SU-DHL-6 (cell line): ENCODE results near the gene DHRS12.

Experiments
- H2AFZ ChIP-seq: fragments of 200-600 bp; sonication (generic); 2 replicates; pipeline ENCODE4 v1.6.1; 2014; ENCODE audit warnings: low read depth, mild to moderate bottlenecking, moderate library complexity, mixed read lengths, antibody characterized with exemption, low read length; ENCODE audit not compliant: severe bottlenecking
- H3F3A ChIP-seq: fragments of 200-600 bp; shearing (Covaris generic); 2 replicates; pipeline ENCODE4 v1.6.0; 2016; ENCODE audit warnings: antibody characterized with exemption, mild to moderate bottlenecking; ENCODE audit not compliant: insufficient read depth
- H3K27ac ChIP-seq: fragments of 200-600 bp; sonication (generic); 2 replicates; pipeline ENCODE4 v1.5.1; 2016; ENCODE audit warnings: low read depth, mild to moderate bottlenecking, low read length, moderate library complexity, mixed read lengths
- H3K27me3 ChIP-seq: fragments of 200-600 bp; sonication (generic), shearing (Covaris generic); 2 replicates; pipeline ENCODE4 v1.6.0; 2014; ENCODE audit warnings: mild to moderate bottlenecking, low read length
- H3K36me3 ChIP-seq: fragments of 200-600 bp; sonication (generic); 2 replicates; pipeline ENCODE4 v1.6.1; 2014; ENCODE audit warnings: mild to moderate bottlenecking, low read length, mixed read lengths
- H3K4me2 ChIP-seq: fragments of 300-600, 200-600 bp; shearing (Covaris generic), sonication (generic); 2 replicates; pipeline ENCODE4 v1.6.0; 2014; ENCODE audit warnings: low read length, low read depth, mild to moderate bottlenecking; ENCODE audit not compliant: poor library complexity, severe bottlenecking
- H3K4me3 ChIP-seq: fragments of 200-600 bp; sonication (generic); 2 replicates; pipeline ENCODE4 v1.5.1; 2014; ENCODE audit warnings: antibody characterized with exemption, low read length, mild to moderate bottlenecking, mixed read lengths; ENCODE audit not compliant: insufficient read depth, poor library complexity, severe bottlenecking
- H3K79me2 ChIP-seq: fragments of 200-600 bp; sonication (generic); 2 replicates; pipeline ENCODE4 v1.6.1; 2014; ENCODE audit warnings: mild to moderate bottlenecking, low read length, moderate library complexity; ENCODE audit not compliant: insufficient read depth
- H3K9ac ChIP-seq: fragments of 200-600 bp; sonication (generic); 2 replicates; pipeline ENCODE4 v1.7.0; 2014; ENCODE audit warnings: mild to moderate bottlenecking, low read length
- H3K9me2 ChIP-seq: fragments of 200-600 bp; sonication (generic); replicated peaks from 2 replicates; pipeline ENCODE4 v1.6.1; 2014; ENCODE audit warnings: low read length; ENCODE audit not compliant: insufficient read depth
- H3K9me3 ChIP-seq: fragments of 200-600 bp; sonication (generic); 2 replicates; pipeline ENCODE4 v1.6.1; 2014; ENCODE audit warnings: low read length, mixed read lengths; ENCODE audit not compliant: insufficient read depth
- H4K20me1 ChIP-seq: fragments of 200-600 bp; sonication (generic); 2 replicates; pipeline ENCODE4 v1.6.1; 2014; ENCODE audit warnings: low read depth, mild to moderate bottlenecking, antibody characterized with exemption, low read length, moderate library complexity, mixed read lengths
- EZH2phosphoT487 ChIP-seq: fragments of 200-600 bp; sonication (generic), shearing (Covaris generic); conservative IDR thresholded peaks from 2 replicates; pipeline ENCODE4 v1.6.1; 2018; ENCODE audit warnings: mild to moderate bottlenecking, antibody characterized with exemption, low read length, moderate library complexity, mixed read lengths
- TF ChIP-seq, protein P1 (sequence below): fragments of 200-600 bp; sonication (generic); IDR thresholded peaks from one replicate; pipeline ENCODE4 v1.5.1; 2017; ENCODE audit warnings: antibody characterized with exemption, mild to moderate bottlenecking, low read length, moderate library complexity; ENCODE audit not compliant: insufficient read depth, poor library complexity, severe bottlenecking

The DHRS12 gene

DNA sequence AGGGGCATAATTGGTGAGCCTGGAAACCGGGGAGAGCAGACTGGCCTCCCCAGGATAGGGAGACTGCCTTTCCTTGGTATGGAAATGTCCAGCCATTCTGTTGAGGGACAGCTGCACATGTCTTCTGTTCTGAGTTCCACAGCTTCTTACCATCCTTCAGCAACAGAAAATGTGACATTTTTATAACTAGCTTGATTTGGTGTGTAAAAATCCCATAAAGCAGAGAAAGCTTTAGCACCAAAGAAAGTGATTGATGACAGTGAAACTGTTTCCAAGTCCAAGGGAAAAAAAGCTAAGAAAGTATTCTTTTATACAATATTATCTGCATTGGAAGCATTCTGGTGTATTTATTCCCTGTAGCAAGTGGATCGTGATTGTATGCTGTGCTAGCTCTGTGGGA, 61.9 kb downstream of the DHRS12 start:
- TF ChIP-seq, protein P1, sequence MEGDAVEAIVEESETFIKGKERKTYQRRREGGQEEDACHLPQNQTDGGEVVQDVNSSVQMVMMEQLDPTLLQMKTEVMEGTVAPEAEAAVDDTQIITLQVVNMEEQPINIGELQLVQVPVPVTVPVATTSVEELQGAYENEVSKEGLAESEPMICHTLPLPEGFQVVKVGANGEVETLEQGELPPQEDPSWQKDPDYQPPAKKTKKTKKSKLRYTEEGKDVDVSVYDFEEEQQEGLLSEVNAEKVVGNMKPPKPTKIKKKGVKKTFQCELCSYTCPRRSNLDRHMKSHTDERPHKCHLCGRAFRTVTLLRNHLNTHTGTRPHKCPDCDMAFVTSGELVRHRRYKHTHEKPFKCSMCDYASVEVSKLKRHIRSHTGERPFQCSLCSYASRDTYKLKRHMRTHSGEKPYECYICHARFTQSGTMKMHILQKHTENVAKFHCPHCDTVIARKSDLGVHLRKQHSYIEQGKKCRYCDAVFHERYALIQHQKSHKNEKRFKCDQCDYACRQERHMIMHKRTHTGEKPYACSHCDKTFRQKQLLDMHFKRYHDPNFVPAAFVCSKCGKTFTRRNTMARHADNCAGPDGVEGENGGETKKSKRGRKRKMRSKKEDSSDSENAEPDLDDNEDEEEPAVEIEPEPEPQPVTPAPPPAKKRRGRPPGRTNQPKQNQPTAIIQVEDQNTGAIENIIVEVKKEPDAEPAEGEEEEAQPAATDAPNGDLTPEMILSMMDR = no peak
- TF ChIP-seq EZH2phosphoT487 = no peak
- Histone ChIP-seq H3K27ac (no peak overlapping the region), H3K36me3 (0 out of 2 replicates have a peak, but pooled peaks cover 2% of the 10 kb centered on the region), H3K9me2 (no peaks in the 10 kb centered on the region), H3K79me2 (no peaks in the 10 kb centered on the region), H3K9ac (no peak overlapping the region), H3K4me2 (no peak overlapping the region), H3K9me3 (no peaks in the 10 kb centered on the region), H3F3A (no peaks in the 10 kb centered on the region), H3K27me3 (no peaks in the 10 kb centered on the region), H3K4me3 (no peak overlapping the region), H4K20me1 (no peaks in the 10 kb centered on the region), H2AFZ (no peak overlapping the region)

DNA sequence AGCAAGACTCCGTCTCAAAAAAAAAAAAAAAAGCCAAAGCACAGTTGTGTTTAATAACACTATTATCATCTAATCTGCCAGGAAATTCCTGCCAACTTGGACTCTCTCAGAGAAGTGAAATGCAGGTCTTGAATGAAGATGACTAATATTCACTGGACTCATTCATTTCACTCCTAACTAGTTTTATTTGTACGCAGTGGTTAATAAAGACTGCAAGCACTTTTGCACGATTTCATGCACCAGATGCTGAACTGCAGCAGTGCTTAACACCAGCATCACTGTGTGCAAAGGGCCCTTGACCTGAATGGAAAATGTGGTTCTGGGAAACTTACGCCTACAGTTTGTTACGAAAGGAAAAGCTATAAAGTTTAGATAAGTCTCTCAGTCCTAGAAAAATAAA, 63.3 kb downstream of the DHRS12 start:
- Histone ChIP-seq H3K9me2 (no peaks in the 10 kb centered on the region), H4K20me1 (no peaks in the 10 kb centered on the region), H3K4me2 (no peak overlapping the region), H2AFZ (no peak overlapping the region), H3K36me3 (no peaks in the 10 kb centered on the region), H3K27ac (no peak overlapping the region), H3K79me2 (no peaks in the 10 kb centered on the region), H3K9me3 (no peaks in the 10 kb centered on the region), H3K27me3 (no peaks in the 10 kb centered on the region), H3K4me3 (no peak overlapping the region), H3K9ac (no peak overlapping the region), H3F3A (no peaks in the 10 kb centered on the region)
- TF ChIP-seq, protein P1 = no peak

DNA sequence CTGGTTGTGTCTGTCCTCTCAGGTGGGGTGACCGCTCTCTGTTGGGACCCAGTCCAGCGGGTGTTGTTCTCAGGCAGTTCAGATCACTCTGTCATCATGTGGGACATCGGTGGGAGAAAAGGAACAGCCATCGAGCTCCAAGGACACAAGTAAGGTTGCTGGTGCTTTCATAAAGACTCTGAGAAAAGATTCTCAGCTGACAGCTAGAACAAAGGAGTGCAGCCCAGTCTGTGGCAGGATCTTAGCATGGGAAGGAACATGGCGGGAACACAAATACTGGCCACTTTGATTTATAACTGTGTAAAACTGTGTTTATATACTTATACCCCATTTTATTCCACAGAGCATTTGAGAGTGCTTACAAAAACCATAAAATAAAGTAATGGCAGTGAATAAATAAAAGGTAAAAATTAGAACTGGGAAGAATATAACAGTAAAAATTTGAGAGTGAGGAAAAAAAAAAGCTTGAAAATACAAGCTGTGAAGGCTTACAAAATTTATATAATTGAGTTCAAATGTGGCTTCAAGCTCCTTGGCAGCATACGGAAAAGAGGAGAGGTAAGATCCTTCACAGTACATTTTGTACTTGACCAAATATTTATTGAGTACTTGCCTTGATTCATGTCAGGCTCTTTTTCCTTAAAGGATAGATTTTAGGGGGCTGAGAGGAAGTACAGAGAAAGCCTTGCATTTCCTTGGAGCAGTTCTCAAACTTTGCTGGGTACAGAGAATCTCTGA, 64.8 kb downstream of the DHRS12 start:
- no peak overlapping the region for H3K9ac ChIP-seq
- H3K4me3 ChIP-seq = no peak overlapping the region
- H3F3A ChIP-seq = no peaks in the 10 kb centered on the region
- H3K4me2 ChIP-seq = no peak overlapping the region
- no peaks in the 10 kb centered on the region for H4K20me1 ChIP-seq
- no peak for TF ChIP-seq EZH2phosphoT487
- TF ChIP-seq, protein P1 = no peak
- H3K9me3 ChIP-seq = no peaks in the 10 kb centered on the region
- H3K27ac ChIP-seq = no peak overlapping the region
- no peak overlapping the region for H2AFZ ChIP-seq
- no peaks in the 10 kb centered on the region for H3K9me2 ChIP-seq
- H3K36me3 ChIP-seq = no peaks in the 10 kb centered on the region
- H3K27me3 ChIP-seq = no peaks in the 10 kb centered on the region
- no peaks in the 10 kb centered on the region for H3K79me2 ChIP-seq
